Mucosa of stomach (tissue), 1 donor: ENCODE measurements around the gene SLC23A2.
"Not testable (repeated sequence)": the region's sequence is repeated elsewhere in the genome, so short reads cannot be mapped to it uniquely, and the experiment has no call there.

ENCODE experiments used
- H3K27me3 ChIP-seq: one replicate; pipeline ENCODE4 v1.7.0; 2013; ENCODE audit warnings: mild to moderate bottlenecking, low read length; ENCODE audit not compliant: control insufficient read depth, insufficient read depth
- H3K36me3 ChIP-seq: one replicate; pipeline ENCODE4 v1.7.0; 2013; ENCODE audit warnings: low read length; ENCODE audit not compliant: control insufficient read depth, insufficient read depth
- H3K4me1 ChIP-seq: one replicate; pipeline ENCODE4 v1.7.0; 2013; ENCODE audit warnings: mild to moderate bottlenecking, low read length; ENCODE audit not compliant: control insufficient read depth, insufficient read depth
- H3K4me3 ChIP-seq: one replicate; pipeline ENCODE4 v1.7.0; 2013; ENCODE audit warnings: low read length
- H3K9ac ChIP-seq: one replicate; pipeline ENCODE4 v1.7.0; 2013; ENCODE audit warnings: mild to moderate bottlenecking, low read length, moderate library complexity
- H3K9me3 ChIP-seq: one replicate; pipeline ENCODE4 v1.7.0; 2013; ENCODE audit warnings: mild to moderate bottlenecking, low read length, moderate library complexity; ENCODE audit not compliant: control insufficient read depth
- donor health status: Pancreatic carcinoma.

The SLC23A2 gene

GRCh38 chr20:4886771-4887527 is 114.4 kb downstream of the SLC23A2 start:
- Histone ChIP-seq H3K36me3 (no peaks in the 10 kb centered on the region), H3K9ac (no peak overlapping the region), H3K4me1 (no peaks in the 10 kb centered on the region), H3K9me3 (no peaks in the 10 kb centered on the region), H3K27me3 (no peaks in the 10 kb centered on the region), H3K4me3 (no peak overlapping the region)

GRCh38 chr20:4885877-4886276 is 115.4 kb downstream of the SLC23A2 start:
- Histone ChIP-seq H3K4me1 (no peaks in the 10 kb centered on the region), H3K9me3 (no peaks in the 10 kb centered on the region), H3K9ac (no peak overlapping the region), H3K27me3 (no peaks in the 10 kb centered on the region), H3K4me3 (no peak overlapping the region), H3K36me3 (no peaks in the 10 kb centered on the region)

GRCh38 chr20:4883546-4883945 is 117.8 kb downstream of the SLC23A2 start:
- Histone ChIP-seq H3K9me3 (no peaks in the 10 kb centered on the region), H3K27me3 (no peaks in the 10 kb centered on the region), H3K36me3 (no peaks in the 10 kb centered on the region), H3K9ac (no peak overlapping the region), H3K4me1 (no peaks in the 10 kb centered on the region), H3K4me3 (no peak overlapping the region)

- no peaks in the 10 kb centered on the region for H3K36me3 ChIP-seq
- no peak overlapping the region for H3K4me3 ChIP-seq
- no peaks in the 10 kb centered on the region for H3K9me3 ChIP-seq
- no peaks in the 10 kb centered on the region for H3K4me1 ChIP-seq
- H3K9ac ChIP-seq, result no peak overlapping the region
- H3K27me3 ChIP-seq, result no peaks in the 10 kb centered on the region
Measured at GRCh38 chr20:4883051-4883450, 118.3 kb downstream of the SLC23A2 start.

GRCh38 chr20:4881006-4881730 is 120.1 kb downstream of the SLC23A2 start:
- Histone ChIP-seq H3K4me3 (no peak overlapping the region), H3K4me1 (no peaks in the 10 kb centered on the region), H3K36me3 (no peaks in the 10 kb centered on the region), H3K9ac (no peak overlapping the region), H3K9me3 (no peaks in the 10 kb centered on the region), H3K27me3 (no peaks in the 10 kb centered on the region)

- H3K27me3 ChIP-seq, result no peaks in the 10 kb centered on the region
- no peaks in the 10 kb centered on the region for H3K4me1 ChIP-seq
- no peak overlapping the region for H3K4me3 ChIP-seq
- no peaks in the 10 kb centered on the region for H3K36me3 ChIP-seq
- no peaks in the 10 kb centered on the region for H3K9me3 ChIP-seq
- H3K9ac ChIP-seq, result no peak overlapping the region
Measured at GRCh38 chr20:4880051-4880450, 121.3 kb downstream of the SLC23A2 start.

- not testable (repeated sequence) for H3K27me3 ChIP-seq, H3K4me1 ChIP-seq, H3K9ac ChIP-seq, H3K4me3 ChIP-seq, H3K9me3 ChIP-seq, H3K36me3 ChIP-seq
Measured at GRCh38 chr20:4878099-4878498, 123.2 kb downstream of the SLC23A2 start.

GRCh38 chr20:4876731-4877130 is 124.6 kb downstream of the SLC23A2 start:
- no peak overlapping the region for H3K4me3 ChIP-seq
- no peaks in the 10 kb centered on the region for H3K36me3 ChIP-seq
- no peak overlapping the region for H3K9ac ChIP-seq

GRCh38 chr20:4876301-4876700 is 125.0 kb downstream of the SLC23A2 start:
- no peaks in the 10 kb centered on the region for H3K27me3 ChIP-seq
- no peaks in the 10 kb centered on the region for H3K9me3 ChIP-seq
- no peaks in the 10 kb centered on the region for H3K36me3 ChIP-seq
- H3K9ac ChIP-seq, result no peak overlapping the region
- no peaks in the 10 kb centered on the region for H3K4me1 ChIP-seq
- H3K4me3 ChIP-seq, result no peak overlapping the region

More at GRCh38 chr20:4876731-4877130, 124.6 kb downstream of the SLC23A2 start:
- Histone ChIP-seq H3K27me3 (no peaks in the 10 kb centered on the region), H3K9me3 (no peaks in the 10 kb centered on the region), H3K4me1 (no peaks in the 10 kb centered on the region)

GRCh38 chr20:4875578-4876067 is 125.7 kb downstream of the SLC23A2 start:
- Histone ChIP-seq H3K9ac (no peak overlapping the region), H3K4me1 (no peaks in the 10 kb centered on the region), H3K27me3 (no peaks in the 10 kb centered on the region), H3K9me3 (no peaks in the 10 kb centered on the region), H3K36me3 (no peaks in the 10 kb centered on the region), H3K4me3 (no peak overlapping the region)

- Histone ChIP-seq H3K4me1 (peaks cover 13% of the 10 kb centered on the region), H3K9ac (no peak overlapping the region), H3K36me3 (no peaks in the 10 kb centered on the region), H3K9me3 (no peaks in the 10 kb centered on the region), H3K4me3 (no peak overlapping the region), H3K27me3 (no peaks in the 10 kb centered on the region)
Measured at GRCh38 chr20:4873396-4873795, 127.9 kb downstream of the SLC23A2 start.

GRCh38 chr20:4871486-4871885 is 129.8 kb downstream of the SLC23A2 start:
- Histone ChIP-seq H3K9me3 (no peaks in the 10 kb centered on the region), H3K9ac (no peak overlapping the region), H3K27me3 (no peaks in the 10 kb centered on the region), H3K4me1 (peaks cover 22% of the 10 kb centered on the region), H3K36me3 (no peaks in the 10 kb centered on the region), H3K4me3 (no peak overlapping the region)
